NCI-H510A treated with DMSO at 0.1 percent for 48 hours (cell line): Measurements from ENCODE around the gene ABHD14A.

Source experiments
- DNase-seq: peaks from one replicate; lab custom pipeline; 2025; lab: John Stamatoyannopoulos, UW

Gene ABHD14A

GRCh38 chr3:51957520-51958205 lies 17.2 kb upstream of the ABHD14A start:
- no peak for DNase-seq

GRCh38 chr3:51958603-51959521 lies 16.0 kb upstream of the ABHD14A start:
- no peak for DNase-seq

- no peak for DNase-seq
Measured at GRCh38 chr3:51959651-51960050, 15.2 kb upstream of the ABHD14A start.

- DNase-seq: no peak
Measured at GRCh38 chr3:51960386-51960785, 14.5 kb upstream of the ABHD14A start.

- no peak for DNase-seq
Measured at GRCh38 chr3:51961011-51961410, 13.9 kb upstream of the ABHD14A start.

- no peak for DNase-seq
Measured at GRCh38 chr3:51961602-51962569, 13.0 kb upstream of the ABHD14A start.

GRCh38 chr3:51962854-51963530 lies 11.9 kb upstream of the ABHD14A start:
- DNase-seq: no peak

- DNase-seq: no peak
Measured at GRCh38 chr3:51963951-51964451, 10.9 kb upstream of the ABHD14A start.

GRCh38 chr3:51964521-51964920 lies 10.3 kb upstream of the ABHD14A start:
- no peak for DNase-seq

- no peak for DNase-seq
Measured at GRCh38 chr3:51966016-51966415, 8.8 kb upstream of the ABHD14A start.

GRCh38 chr3:51966486-51966885 lies 8.4 kb upstream of the ABHD14A start:
- no peak for DNase-seq

- DNase-seq: no peak
Measured at GRCh38 chr3:51966922-51967383, 7.9 kb upstream of the ABHD14A start.

GRCh38 chr3:51967384-51968169 lies 7.3 kb upstream of the ABHD14A start, which contains the start of gene PCBP4:
Gene PCBP4 (minus strand): TSS chr3:51967454. CDS start chr3:51961240, 6,214 bp downstream.
- DNase-seq: peak; percentile 44

- DNase-seq: no peak
Measured at GRCh38 chr3:51968170-51968775, 6.6 kb upstream of the ABHD14A start.

- no peak for DNase-seq
Measured at GRCh38 chr3:51968883-51969678, 5.8 kb upstream of the ABHD14A start.

GRCh38 chr3:51969841-51970240 lies 5.0 kb upstream of the ABHD14A start:
- DNase-seq: no peak

GRCh38 chr3:51970606-51971300 lies 4.1 kb upstream of the ABHD14A start:
- no peak for DNase-seq

- DNase-seq: no peak
Measured at GRCh38 chr3:51971350-51971749, 3.5 kb upstream of the ABHD14A start.
